ENCODE results near the gene ZFYVE28.

Gene ZFYVE28

DNA sequence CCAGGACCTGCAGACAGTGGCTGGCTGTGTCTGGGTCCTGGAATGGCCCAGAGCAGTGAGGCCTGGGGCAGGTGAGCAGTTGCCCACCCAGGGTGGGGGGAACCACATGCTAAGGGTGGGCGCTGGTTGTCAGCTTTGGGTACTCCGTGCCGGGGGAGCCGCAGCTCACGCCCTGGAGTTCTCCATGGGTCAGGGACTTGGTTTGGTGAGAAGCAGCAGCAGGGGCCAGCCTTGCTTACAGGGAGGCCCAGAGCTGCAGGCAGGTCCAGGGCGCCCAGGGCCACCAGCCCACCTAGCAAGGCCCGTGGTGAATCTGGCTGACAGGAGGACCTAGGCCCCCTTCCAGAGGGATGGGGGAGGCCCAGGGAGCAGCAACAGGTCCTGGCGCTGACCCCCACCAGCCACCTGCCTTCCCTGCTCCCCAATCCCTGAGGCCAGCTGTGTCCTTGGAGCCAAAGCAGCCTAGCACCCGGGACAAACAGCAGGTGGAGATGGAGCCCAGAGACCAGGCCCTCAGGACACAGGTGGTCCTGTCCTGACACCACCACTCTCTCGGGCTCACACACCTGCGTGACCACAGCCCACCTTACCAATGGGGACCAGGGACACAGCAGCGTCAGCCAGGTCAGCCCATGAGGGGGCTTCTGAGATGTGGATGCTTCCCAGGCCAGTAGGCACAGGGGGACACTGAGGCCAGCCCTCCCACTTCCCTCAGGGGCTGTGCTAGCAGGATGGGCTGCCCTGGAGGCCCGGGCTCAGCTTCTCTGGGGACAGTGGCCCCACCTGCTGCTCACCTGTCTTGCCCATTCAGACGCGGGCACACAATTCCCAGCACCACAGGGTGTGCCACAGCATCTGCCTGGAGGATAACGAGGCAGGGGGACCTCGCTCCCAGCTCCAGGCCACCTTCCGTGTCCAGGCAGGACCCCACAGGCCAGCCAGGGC is 160.1 kb downstream of the ZFYVE28 start:
- DNase-seq (ENCODE audit: low read depth): no peak

DNA sequence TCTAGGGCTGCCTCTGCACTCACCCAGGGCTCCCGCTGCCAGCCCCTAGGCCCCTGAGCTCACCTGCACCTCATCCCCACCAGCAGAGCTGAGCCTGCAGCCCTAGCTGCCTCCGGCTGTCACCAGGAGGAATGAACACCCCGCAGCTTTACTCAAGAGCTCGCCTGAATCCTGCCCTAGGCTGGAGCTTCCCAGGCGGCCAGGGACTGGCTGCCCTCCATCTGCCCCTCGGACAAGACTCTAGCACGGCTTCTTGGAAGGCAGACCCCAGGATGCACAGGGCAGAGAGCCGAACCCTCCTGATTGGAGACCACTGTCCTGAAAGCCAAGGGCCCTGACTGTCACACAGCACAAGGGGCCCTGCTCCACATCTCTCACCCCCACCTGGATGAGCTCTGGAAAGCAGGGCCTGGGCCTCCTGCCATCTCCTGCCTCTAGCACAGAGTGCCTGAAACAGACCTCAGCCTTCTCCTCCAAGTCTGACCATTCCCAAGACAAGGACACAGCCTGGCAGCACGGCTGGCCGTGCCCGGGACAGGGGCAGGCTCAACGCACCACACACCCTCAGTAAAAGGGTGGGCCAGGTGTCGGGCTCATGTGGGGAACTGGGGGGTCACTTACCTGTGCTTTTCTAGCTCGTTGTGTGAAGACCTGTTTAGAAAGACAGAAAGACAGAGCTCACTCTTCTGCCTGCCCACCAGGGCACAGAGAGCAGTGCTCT is 160.9 kb downstream of the ZFYVE28 start:
- DNase-seq (ENCODE audit: low read depth): no peak

DNA sequence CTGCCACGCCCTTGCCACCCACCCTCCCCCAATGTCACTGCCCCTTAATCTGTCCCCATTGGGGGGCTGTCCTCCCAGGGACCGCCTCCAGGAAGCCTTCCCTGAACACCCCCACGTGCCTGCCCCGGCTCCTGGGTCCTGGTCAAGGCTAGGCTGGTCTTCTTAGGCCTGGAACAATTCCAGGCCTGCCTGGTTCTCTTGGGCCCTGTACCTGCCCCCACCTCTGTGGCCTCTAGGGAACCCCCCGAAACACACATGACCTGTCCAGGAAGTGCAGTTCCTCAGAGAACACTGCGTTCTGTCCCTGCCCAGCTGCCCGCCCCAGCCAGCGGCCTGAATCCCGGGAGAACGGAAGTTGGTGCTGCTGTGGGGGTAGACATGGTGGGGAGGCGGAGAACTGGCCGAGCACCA is 161.7 kb downstream of the ZFYVE28 start:
- no peak for DNase-seq (ENCODE audit: low read depth)

DNA sequence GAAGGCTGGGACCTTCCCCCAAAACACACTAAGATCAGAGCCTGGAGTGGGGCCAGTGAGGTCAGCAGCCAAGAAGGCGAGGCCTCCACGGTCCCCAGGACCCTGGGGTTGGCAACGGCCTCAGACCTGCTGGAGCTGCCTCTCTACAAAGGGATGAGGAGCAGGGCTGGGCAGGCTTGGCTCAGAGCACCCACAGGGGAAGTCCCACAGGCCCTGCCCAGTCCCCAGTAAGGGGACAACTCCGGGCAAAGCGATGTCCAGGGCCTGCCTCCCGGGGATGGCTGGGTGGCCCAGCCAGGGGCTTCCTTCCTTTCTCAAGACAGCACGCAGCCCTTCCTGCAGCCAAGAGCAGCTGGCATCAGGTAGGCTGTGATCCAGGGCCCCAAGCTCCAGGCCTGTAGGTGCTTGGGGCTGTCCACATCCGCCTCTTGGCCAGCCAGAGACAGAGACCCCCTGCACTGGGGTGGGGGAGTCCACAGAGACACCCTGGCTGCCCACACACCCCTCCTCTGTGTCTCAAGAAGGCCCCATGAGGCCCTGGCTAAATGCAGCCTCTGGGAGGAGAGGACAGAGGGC is 162.2 kb downstream of the ZFYVE28 start:
- no peak for DNase-seq (ENCODE audit: low read depth)

DNA sequence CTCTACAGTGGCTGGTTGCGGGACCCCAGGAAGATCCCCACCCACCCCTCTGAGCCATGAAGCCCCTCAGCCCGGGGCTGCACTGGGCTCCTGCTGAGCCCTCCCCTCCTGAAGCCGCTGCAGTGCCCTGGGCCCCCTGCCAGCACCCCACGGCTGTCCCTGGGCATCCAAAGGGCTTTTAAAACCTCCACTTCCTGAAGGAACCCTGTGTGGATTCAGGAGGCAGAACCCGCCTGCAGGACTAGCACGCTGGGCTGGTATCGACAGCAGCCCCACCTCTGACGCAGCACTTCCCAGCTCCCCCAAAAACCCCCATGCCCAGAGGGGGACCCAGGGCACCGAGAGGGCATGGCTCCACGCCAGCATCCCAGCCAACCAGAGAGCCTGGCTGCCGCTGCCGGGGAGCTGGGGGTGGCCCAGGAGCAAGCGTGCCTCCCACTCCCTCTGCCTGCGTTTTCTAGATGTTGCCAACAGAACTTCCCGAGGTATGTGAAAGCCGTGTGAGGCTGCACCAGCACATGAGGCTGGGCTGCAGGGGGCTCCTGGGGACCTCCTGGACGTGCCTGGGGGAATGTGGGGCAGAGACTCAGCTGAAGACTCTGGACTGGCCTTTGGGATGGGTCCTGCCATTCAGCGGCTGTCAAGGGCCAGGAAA is 162.8 kb downstream of the ZFYVE28 start:
- no peak for DNase-seq (ENCODE audit: low read depth)

DNA sequence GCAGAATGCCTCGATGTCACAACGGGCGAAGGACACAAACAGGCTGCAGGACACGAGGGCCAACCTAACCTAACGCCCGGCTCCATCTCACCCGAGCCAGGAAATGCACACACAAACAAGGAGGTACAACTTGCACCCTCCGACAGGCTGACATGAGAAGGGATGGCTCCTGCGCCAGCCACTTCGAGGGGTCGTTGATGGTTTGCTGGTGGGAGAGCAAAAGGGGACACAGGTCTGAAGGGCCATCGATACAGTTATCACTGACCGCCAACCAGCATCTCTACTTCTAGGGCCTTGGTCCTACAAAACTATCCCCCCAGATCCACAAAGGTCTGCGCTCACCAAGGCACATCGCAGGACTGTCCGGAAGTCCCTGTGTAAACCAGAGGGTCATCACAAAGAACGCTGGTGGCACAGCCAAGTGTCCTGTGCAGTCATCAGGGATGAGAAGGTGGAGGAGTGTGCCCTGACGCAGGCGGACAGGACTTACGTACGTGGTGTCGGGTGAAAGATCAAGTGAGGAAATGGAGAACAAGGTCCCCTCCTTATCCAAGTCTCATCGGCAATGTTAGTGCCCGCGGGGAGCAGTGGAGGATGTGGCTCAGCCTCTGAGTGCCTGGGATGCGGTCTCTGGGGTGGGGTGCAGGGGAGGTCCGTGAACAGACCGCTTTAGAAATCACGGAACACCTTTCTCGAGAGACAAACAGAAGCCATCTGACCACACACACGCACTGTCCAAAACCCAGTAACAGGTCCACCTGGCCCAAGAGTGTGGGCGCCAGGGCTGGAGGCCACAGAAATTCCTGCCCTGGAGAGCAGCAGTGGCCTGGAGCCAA is 163.6 kb downstream of the ZFYVE28 start:
- no peak for DNase-seq (ENCODE audit: low read depth)

DNA sequence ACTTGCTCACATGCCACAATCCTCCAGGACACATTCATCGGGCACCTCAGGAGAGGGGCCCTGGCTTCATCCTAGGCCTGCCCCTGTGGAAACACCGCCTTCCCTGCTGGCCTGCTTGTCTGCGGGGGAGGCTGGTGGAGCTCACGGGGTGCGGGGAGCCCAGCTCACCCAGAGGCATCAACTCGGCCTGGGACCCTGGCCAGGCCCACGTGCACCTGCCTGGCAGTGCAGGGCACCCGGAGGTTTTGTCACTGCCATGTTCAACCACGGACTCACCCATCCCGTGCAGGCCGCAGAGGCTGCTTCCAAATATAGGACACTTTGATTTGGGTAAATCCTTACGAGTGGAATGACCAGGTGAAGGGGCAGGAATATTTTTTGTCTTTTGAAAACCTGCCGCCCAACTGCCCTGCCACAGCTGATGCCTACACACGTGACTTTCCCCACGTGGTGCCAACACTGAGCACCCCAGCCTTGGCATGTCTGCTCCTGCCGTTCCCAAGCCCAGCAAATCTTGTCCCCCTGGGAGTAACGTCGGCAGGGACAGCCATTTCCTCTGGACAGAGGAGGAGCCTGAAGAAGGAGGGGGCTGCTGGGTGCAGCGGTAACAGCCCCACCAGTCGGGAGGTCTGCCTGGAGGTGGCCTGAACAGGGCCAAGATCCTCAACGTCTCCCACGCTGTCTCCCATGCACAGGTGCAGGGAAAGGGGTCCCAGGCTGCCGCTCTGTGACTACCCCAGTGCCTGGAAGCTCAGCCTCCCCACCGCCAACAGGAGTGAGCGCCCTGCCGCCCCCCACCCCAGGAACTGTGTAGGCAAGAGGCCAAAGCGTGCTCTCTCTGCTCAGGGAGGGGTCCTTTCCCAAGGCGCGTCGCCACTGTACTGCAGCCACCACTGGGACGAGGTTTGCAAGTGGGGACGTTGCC is 165.0 kb downstream of the ZFYVE28 start:
- DNase-seq (ENCODE audit: low read depth): no peak

DNA sequence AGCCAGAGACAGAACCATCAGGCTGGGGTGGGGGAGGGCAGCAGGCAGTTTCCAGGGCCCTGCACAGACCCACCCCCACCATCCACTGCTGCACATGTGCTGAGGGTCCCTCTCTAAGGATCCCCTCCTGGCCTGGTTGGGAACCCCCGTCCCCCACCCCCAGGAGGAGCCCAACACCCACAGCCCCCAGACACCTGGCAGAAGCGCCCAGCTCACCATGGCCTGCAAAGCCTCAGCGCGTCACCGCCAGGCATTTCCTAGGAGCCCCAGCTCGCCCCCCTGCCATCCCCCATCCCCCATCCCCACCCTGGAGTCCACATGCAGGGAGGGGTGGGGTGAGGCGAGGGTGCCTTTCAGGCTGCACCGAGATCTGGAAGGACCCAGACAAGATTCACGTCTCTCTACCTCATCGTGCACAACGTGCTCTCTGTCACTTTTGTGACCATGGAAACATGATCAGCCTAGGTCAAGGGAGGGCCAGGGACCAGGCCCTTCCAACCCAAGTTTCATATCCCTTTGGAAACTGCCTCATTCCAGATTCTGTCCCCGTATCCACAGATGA is 165.8 kb downstream of the ZFYVE28 start:
- DNase-seq (ENCODE audit: low read depth): no peak

DNA sequence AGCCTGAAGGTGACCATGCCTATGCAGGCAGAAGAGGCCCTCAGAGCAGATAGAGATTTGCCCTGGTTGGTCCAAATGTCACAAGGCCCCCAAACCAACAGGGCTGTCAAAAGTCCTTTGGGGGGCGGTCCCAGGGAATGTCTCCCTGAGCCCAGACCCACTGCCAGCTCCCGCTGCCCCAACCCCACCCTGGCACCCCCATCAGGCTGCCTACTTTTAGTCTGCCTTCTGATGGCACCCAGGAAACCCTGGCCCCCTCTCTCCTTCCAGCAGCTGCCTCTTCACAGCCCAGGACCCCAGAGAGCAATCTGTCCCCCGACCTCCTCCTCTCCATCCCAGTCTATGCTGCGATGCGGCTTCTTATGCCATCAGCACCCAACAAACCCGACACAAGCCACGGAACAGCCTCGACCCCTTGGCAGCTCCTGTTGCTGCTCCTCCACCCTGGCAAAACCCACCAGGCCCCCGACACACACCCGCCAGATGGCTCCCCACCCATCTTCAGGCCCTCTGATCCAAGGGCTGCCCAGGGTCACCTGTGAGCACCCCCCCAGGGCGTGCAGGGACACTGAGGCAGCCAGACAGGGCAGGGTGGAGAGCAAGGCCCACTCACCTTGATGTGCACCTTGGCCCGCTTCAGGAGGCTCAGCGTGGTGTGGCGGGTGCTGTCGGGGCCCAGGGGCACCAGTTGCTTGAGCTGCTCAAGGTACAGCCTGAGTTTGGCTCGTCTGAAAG is 166.5 kb downstream of the ZFYVE28 start:
- DNase-seq (ENCODE audit: low read depth): no peak

DNA sequence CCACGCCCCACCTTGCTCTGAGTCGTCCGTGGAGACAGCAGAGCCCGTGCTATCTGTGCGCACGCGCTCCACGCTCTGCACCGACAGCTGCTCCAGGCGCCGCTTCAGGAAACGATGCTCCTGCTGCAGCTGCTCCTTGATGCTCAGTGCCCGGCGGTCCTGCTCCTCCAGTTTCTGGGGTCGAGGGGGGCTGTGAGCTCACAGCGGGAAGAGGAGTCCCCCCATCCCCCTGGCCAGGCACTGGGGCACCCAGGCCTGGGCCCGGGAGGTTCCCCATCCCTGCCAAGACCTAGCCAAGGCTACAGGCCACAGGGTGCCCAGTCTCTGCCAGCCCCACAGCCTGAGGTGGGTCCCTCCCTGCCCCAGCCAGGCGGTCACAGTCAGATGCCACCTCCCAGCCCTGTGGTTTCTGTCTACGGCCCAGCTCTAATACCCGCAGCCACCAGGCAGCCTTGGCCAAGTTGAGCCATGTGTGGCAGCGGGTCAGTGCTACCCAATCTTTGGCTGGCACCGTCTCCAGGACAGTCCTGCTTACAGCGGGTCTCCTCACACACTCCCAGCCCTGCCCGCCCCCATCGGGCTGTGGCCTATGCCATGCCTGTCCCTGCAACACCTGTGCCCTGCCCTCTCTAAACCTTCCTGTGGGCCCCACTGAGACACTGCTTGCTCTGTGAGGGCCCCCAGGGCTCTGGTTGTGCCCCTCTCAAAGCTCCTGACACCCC is 167.2 kb downstream of the ZFYVE28 start:
- no peak for DNase-seq (ENCODE audit: low read depth)

DNA sequence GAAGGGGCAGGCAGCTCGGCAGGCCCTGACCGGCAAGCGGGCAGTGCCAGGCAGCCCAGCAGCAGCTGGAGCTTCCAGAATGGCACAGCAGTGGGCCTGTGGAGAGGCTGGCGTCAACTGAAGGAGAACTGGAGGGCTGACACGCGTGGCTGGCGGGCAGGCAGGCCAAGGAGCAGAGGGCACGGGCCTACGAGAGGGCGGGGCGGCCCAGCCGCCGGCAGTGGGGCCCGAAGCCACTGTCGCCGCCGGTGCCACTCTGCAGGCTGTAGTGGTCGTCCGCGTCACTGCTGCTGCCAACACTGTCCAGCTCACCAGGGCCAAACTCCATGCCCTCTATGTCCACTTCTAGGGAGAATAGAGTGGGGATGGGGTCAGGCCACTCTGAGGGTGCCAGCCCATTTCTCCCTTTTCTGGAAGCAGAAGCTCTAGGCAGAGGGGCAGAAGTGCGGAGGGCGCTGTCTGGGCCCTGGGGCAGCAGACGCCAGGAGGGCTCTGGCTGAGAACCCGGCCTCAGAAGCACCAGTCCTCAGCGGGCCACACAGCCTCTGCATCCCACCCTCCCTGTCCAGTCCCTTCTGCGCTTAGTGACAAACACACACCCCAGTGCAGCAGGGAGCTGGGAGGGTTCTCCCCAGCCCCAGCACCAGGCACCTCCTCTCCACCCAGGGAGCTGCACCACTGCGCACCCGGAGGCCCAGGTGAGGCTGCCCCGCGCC is 167.9 kb downstream of the ZFYVE28 start:
- no peak for DNase-seq (ENCODE audit: low read depth)

DNA sequence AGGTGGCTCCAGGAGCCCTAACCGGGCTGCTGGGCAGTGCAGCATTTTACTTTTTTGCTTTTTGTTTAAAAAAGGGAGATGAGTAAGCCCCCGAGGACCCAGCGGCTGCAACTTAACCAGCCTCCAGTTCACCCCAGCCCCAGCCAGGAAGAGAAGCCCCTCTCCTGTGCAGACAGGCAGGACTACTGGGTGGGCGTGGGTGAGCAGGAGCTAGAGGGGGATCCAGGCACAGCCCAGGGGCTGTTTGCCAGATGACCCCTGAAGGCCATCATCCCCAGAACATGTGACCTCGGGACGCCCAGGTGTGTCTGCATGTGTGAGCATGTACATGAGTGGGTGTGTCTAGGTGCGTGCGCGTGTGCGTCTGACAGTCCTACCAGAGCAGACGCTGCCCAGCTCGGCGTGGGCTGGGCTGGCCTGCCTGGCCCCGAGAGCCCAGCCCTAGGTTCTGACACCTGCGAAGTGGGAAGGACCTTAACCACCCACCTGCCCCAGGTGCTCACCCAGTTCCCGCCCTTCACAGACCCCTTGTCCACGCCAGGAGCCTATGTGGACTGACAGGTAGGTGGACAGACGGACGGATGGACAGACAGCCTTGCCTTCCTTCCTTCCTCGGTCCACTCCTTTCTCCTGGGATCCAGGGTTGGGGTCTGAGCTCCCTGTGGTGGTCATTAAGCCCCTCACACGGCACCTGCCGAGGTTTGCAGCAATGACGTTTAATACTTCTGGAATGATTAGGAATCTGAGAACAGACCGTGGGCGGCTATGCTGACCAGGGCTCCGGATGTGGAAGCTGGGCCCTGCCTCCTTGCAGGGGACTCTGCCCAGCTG is 168.7 kb downstream of the ZFYVE28 start:
- no peak for DNase-seq (ENCODE audit: low read depth)

DNA sequence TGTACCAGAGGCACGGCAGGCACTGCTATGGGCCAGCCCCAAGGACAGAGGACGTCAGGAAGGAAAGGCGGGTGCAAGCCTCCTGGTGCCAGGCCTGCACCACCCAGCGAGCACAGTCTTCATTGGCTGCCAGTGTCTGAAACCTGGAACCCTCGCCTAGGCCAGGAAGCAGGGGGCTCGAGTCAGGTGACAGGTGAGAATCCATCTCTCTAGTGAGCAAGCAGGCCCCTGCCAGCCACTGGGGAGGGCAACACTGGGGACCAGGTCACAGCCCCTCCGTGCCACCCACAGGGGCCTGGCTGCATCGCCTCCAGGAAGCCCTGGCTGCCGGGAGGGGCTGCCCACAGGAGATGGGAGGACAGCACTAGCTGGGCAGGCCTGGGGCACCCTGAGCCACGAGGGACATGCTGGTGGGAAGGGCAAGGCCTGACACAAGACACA is 169.6 kb downstream of the ZFYVE28 start:
- DNase-seq (ENCODE audit: low read depth): no peak

DNA sequence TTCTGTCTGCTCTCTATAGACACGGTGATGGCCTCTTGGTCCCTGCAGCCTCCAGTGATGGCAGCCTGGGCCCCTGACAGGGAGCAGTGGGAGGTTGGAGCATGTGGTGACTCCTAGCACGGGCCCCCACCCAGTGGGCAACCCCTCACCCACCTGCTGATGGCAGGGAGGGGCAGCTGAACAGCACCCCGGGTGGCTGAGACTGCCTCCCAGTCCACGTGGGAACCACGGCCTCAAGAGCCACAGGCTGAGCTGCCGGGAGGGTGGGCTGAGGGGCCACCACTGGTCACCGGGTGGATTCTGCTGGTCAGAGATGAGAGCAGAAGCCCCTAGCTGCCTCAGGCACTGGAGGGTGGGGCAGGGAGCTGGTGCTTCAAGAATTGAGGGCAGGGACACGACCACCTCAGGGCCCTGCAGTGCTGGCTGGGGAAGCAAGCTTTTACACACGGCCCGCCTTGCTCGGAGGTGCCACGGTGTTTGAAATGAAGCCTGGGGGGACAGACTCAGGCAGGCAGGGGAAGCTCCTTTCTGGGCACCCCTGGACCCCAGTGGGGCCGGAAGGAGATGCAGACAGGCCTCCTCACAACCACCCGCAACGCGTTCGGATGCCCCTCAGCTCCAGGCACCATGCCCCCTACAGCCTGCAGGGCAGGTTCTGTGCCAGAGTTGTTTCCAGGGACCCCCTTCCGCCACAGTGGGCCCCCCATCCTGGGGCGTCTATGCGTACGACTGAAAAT is 170.2 kb downstream of the ZFYVE28 start:
- no peak for DNase-seq (ENCODE audit: low read depth)

DNA sequence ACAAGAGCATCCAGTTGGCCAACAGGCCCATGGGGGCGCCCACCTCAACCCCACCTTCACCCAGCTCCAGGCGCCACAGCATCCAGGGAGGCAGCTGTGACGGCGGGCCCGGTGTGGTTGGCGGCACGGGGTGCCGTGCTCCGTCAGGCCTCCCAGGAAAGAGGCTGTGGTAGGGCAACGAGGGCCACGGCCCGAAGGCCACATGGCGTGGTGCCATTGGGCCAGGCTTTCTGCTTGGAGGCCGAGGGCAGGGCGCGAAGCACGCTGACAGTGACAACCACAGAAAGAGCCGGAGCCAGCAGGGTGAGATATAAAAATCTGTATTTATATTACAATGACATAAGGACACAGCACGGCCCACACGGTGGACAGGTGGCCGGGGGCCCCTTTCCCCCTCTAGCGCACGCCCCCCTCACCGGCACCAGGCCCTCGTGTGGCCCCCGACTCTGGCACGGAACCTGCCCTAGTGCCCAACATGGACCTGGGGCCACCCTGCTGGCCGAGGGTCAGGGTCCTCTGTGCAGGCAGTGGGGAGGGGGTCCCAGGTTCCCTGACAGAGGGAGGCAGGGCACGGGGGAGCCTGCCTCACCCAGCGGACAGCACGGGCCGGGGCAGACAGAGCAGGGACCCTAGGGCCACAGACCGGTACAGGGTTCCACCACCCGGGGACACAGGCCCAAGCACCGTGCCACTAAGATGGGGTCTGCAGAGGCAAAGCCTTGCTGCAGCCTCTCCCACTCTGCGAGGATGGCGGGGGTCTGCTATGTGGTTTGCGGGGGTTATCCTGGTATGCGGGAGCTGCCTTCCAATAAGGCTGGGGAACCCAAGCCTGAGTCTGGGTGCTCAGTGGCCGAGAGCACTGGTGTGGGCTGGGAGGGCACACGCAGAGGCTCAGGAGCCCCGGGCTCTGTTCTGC is 171.1 kb downstream of the ZFYVE28 start:
- DNase-seq (ENCODE audit: low read depth): no peak
